NCI-H2196 treated with DMSO at 0.1 percent for 48 hours (cell line): Measurements from ENCODE around the gene FMN1.

Source experiments
- DNase-seq: peaks from one replicate; lab custom pipeline; 2025; ENCODE audit not compliant: unreplicated experiment; lab: John Stamatoyannopoulos, UW

Gene FMN1

DNA sequence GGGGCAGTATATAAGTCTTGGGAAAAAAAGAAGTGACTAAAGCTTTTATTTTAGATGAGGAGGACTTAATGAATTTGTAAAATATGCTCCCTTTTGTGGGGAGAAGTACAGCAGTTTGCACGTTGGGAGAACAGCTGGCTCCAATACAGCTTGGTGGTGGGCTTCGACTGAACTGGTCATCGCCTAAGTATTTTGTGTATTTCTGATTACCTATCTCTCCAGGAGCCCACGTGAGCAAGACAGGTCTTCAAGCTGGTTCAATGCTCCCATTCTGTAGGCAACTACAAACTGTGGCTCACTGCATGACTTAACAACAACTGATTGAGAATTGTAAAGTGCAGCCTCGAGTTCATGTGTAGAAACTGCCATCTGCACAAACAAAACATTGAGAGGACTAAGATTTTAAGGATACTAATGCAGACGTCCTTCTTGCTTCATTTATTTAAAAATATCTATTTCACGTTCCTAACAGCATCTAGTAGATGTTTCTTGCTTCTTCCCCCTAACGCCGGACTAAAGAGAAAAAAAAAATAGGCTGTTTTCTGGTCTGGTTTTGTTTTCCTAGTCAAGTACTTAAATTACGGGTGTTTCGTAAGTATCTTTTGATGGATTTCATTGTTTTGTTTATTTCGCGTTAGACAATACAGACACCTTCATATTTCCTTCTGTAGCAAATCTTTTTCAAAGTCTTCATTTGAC is 478.1 kb downstream of the FMN1 start:
- DNase-seq: no peak
